LHCN-M2 (cell line): ENCODE data around the gene AFF3. TPM values are rescaled to one million over a fixed set of nuclear protein-coding genes. Genes with fewer than 3 reads are reported as not detected.

Experiments
- DNase-seq: peaks from one replicate; pipeline ENCODE4 v3.0.0-alpha.2; 2012; ENCODE audit warnings: low read depth
- total RNA-seq: library from RNA; depleted of rRNA; stranded (reverse); fragments of >200 nt; gene quantifications from 2 replicates; pipeline ENCODE4 v1.2.3, GENCODE V29; 2014

AFF3 gene
- total RNA-seq, 1 experiment from 2014 or later: under 0.01 TPM

DNA sequence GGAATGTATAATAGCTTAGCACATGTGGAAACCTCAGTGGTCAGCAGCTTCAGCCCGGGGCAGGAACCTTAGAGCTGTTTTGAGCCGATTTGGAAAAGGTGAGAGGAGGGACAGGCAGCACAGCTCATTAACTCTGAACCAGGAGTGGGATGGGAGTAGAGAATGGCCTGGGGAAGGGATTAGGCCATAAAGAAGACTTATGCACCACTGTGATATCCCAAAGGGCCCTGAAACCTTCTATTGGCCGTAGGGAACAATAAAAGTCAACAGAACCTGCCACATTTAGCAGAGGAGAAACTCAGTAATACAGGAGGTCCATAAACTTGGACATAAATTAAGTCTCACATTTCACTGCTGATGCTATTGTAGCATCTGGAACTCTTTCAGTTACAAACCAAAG, 528.4 kb downstream of the AFF3 start:
- DNase-seq: no peak

DNA sequence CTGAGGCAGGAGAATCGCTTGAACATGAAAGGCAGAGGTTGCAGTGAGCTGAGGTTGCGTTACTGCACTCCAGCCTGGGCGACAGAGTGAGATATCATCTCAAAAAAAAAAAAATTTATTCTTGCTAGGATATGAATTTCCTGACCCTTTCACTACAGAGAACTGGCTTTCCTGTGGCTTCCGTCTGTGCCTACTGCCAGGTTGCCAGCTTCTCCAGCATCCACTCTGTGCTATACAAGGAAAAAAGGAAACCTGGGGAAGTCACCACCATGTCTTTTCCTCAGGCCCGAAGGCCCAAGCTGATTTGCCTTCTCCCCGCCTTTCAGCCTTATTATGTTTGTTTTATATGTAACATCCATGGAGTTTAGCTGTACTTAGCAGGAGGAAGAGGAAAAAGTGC, 530.6 kb downstream of the AFF3 start:
- DNase-seq: no peak

DNA sequence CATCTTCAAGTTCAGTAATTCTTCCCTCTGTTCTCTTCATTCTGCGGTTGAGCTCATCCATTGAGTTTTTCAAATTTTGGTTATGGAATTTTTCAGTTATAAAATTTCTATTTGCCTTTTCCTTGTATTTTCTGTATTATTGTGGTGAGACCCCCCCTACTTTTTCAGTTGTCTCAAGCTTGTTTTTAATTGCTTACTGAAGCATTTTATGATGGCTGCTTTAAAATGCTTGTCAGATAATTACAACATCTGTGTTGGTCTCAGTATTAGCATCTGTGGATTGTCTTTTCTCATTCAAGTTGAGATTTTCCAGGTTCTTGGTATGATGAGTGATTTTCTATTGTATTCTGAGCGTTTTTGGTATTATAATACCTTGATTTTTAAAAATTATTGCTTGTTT, 531.4 kb downstream of the AFF3 start:
- DNase-seq: no peak

DNA sequence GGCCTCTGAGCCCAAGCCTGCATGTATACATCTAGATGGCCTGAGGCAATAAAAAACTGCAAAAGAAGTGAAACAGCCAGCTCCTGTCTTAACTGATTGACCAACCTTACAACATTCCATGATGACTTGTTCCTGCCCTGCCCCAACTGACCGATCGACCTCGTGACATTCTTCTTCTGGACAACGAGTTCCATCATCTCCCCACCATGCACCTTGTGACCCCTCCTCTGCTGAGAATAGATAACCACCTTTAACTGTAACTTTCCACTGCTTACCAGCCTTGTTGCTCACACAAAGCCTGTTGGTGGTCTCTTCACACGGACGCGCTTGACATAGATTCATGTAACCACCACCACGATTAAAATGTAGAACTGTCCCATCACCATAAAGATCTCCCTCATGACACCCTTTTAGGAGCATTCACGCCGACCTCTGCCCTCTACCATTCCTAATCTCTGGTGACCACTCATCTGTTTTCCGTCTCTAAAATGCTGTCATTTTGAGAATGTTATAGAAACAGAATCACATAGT, 532.5 kb downstream of the AFF3 start:
- no peak for DNase-seq

DNA sequence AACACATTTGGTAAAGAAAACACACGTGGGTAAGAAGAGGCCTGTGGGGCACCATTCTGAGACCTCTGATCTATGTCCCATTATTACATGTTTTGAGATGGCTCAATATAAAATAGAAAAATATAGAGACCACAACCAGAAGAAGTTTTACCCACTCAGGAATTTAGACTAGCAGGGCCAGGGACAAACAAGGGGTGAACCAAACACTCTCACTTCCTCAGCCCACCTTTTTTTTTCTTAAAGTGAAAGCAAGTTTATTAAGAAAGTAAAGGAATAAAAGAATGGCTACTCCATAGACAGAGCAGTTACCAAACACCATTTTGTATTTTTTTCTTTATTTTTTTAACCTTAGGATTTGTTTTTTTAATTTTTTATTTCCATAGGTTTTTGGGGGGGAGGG, 533.5 kb downstream of the AFF3 start:
- DNase-seq: no peak

DNA sequence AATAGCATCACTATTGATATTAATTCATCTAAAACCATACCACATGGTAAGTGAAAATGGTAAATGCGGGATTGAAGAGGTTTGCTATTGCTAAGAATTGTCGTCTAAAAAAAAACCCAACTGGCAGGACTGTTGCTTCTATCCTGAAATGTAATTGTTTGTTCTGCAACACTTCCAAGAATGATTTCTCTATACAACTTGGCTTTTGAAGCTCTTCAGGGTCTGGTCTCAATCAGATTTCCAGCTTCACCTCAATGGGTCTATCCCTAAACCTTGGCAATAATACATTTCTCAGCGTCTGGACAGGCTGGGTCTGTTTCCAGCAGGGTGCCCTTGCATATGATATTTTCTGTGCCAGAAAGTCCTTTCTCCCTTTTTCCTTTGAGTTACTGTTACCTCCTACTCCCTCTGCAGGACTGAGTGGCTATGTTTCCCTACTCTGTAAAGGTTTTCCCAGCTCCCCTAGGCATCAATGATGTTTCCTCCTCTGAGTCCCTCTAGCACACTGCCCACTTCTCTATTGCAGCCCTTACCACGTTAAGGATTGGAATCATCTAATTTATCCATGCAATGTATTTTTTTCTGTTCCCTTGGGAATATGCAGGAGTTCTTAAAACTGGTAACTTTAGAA, 534.4 kb downstream of the AFF3 start:
- DNase-seq: no peak

DNA sequence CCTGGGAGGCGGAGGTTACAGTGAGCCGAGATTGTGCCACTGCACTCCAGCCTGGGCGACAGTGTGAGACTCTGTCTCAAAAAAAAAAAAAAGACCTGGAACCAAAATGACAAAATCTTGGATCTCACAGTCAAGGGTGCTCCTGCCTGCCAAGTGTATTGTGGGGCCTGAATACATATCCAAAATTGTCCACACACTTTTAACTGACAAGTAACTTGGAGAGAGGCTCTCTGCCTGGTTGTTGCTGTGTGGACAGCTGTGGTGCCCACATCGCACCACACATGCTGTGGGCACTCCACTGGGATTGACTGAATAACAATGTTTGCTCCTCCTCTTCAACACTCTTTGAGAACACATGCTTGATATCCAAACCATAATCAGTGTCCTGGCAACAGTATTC, 534.9 kb downstream of the AFF3 start:
- no peak for DNase-seq

DNA sequence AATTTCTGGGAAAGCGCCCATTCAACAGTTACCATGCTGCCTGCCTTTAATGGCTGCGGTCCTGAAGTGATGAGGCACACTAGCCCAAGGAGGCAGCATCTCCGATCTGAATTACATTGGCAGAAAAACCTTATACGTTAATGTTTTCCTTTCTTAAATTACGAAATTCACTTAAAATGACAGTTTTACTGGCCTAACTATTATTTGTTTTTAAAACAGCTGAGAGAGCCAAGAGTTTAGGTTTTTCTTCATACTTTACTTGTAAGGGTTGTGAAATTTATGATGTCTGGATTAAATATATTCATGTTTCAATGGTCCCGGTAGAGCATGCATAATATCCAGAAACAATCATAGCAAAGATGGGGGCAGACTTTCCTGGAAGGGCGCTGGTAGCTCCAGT, 537.4 kb downstream of the AFF3 start:
- DNase-seq: no peak

DNA sequence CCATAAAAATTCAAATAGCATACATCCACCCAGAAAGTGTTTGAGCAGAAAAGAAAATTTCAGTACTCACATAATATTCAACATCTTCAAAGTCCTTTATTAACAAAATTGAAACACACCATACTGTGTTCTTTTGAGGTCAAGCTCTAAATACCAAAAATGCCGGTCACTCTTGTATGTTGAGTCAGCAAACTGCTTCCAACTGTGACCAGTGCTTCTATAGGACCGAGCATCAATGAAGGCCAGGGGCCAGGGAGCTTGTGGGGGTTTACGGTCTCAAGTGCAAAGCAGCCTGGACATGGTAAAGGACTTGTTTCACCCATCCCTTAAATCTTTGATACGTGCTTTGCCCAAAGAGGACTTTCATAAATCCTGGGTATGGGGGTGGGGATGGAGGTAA, 539.9 kb downstream of the AFF3 start:
- peak; percentile 14 for DNase-seq

DNA sequence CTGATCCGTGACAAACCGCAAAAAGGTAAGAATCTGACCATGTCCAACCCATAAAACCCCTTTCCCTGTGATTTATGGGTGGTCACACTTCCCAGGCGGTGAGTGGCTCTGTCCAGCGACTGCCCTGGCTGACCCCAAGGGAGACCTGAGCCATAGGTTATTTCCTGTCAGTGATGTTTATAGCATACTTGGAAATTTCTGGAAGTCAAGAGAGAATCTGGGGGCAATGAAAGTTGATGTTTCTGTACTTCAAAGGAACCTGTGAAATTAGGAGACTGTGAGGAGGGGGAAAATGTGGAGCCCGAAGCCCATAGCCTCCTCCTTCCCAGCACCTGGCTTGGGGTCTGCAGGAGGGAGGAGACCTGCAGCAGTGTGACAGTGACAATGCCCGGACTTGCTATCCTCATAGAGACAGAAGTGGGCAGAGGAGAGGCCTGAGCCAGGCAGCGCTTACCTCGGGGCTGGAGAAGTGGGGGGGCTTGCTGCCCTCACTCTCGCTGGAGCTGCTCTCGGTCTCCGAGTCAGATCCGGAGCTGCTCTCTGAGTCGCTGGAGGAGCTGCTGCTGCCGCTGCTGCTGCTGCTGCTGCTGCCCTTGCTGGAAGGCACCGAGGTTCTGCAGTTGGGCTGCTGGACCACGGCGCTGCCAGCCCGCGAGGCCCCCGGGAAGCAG, 541.3 kb downstream of the AFF3 start:
- DNase-seq: no peak

DNA sequence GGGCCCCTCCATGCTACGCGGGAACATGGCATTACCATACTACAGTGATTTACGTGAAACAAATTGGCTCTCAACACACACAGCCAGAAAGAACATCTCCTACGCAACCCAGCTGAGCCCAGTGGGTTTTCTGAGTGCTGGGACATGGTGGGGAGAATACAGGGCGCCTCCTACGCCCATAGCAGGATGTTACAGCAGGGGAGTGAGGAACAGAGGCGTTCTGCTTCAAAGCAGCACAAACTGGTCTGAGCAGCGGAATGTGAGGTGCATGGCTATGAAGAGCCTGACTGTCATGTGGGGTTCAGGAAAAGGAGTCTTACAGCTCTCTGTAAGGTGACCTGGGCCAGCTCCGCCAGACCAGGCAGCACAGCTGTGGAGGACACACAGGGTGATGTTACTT, 543.9 kb downstream of the AFF3 start:
- no peak for DNase-seq

DNA sequence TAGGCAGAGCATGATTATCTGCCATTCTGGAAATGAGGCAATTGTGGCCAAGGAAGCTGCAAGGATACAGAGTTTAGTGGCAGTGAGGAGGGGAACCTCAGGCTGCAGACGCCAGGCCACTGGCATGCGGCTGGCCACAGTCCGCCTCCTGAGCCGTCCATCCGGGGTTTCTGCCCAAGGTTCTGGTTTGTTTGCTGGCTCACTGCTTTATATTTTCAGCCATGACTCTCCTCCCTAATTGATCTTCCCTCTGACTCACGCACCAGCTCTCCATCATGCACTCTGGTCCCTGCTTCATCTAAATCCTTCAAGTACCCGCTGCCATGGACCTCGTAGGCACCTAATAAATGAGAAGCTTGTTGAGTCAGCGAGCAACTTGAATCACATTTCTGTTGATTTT, 544.8 kb downstream of the AFF3 start:
- DNase-seq: no peak

DNA sequence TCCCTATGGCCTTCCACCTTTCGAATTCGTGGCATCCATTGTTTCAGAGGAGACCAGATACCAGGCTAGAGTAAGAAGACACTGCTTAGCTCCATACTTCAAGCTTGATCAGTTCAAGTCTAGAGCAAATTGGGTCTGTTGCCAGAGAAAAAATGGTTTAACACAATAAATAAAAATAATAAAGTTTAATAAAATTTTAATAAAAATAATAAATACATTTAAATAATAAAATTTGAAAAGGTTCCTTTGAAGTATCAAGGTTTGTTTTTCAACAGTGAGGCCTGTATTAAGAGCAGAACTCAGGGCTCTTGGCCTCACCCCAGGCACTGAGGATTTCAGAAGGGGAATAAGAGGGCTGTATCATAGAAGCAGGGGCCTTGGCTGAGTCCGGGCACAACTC, 547.0 kb downstream of the AFF3 start:
- no peak for DNase-seq

DNA sequence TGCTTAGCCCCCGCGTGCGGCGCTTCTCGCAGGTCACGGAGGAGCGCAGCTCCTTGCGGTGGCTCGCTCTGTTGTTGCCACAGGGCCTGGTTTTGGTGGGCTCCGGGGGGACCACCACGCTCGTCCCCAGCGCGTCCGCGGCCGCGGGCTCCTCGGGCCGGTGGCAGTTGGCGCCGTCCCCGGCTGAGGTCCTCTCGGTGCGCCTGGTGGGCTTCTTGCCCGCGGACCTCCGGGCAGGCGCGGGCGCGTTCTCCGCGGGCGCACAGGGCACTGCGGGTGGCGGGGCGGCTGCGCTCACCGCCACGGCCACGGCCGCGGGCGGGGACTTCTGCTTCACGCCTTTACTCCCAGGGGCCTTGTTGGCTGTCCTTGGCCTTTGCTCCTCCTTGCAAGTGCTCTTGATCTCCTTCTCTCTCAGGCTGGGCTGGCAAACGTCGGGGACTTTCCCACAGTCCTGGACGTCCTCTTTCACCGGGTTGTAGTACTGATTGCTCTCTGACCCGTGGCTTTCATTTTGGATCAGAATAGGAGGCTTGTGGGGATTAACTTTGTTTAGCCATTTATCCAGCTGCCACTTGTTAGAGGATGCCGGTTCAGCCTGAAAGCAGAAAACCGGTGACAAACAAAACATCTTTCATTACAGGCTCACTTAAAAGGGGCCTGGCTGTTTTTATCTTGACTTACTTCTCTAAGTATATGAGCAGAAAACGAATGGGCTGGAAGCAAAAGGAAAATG, 548.5 kb downstream of the AFF3 start:
- no peak for DNase-seq

DNA sequence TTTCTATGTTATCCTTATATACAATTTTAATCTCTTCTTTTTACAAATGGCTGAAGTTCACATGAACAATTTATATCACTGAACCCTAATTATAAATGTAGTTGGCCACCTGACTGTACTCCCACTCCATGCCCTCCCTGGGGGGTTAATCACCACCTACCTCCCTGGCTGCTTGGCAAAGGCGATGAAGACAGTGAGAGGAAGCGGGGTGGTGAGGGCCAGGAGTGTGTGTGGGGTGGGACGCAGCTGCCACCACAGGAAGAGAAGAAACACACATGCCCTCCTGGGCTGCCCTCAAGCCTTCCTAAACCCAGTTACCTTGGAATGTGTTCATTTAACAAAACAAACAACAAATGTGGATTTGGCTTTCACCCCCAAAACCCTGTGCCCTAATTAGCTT, 565.6 kb downstream of the AFF3 start:
- no peak for DNase-seq

DNA sequence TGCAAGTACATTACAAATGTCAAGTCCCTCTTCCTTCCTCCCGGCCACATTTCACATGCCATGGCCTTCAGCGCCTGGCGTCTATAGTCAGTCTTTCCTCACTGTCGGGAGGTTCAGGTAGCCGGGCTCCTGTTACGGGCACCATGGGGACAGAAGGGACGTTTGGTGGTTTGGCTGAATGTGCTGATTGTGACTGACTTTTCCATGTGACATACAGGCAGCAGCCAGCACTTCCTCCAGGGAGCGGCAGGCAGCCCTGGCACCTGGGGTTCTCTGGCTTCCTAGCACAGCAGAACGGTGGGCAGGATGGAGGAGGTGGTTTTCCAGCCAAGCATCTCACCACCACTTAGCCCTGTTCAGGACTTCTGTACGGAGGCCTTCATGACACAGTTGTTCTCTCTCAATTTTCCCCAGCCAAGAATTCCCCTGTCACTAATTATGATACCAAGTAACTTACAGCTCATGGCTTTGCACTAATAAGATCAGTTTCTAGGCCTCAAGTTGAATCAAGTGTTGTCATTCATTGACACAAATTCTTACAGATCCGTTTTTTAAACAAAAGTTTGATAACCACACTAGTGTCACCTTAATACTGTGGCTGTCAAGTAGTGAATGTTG, 568.6 kb downstream of the AFF3 start:
- DNase-seq: no peak

DNA sequence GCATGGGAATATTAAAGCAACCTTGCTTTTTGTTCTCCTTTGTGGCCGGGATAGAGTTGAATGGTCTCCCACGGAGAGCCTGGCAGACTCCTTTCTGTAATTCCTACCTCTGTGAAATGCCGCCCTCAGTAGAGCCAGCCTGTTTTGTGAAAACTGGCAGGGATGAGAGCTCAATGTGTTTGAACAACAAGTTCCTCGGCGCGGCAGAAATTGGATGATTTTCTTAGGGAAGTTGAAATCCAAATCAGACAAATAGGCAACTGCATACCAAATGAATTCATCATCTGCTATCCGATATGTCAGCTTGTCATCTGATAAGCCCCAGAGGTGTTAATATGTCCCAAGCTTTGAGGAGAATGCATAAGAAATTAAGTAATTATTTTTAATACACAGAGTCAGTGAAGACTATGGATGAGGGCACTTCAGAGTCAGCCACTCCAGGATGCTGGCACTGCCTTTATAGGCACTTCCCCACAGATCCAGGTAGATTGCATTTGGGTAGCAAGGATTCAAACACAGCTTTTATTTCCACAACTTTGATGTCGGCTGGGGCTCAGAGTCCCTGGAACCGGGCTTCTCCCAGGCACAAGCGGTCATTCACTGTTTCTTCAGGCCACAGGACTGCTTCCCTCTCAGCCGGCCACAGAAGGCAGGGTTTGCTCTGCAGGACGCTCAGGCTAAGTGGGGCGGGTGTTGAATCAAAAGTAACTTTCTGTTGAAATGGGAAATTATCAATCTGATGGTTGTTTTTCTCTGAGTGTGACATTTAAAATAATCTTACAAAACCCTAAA, 569.8 kb downstream of the AFF3 start:
- peak; percentile 1 for DNase-seq

DNA sequence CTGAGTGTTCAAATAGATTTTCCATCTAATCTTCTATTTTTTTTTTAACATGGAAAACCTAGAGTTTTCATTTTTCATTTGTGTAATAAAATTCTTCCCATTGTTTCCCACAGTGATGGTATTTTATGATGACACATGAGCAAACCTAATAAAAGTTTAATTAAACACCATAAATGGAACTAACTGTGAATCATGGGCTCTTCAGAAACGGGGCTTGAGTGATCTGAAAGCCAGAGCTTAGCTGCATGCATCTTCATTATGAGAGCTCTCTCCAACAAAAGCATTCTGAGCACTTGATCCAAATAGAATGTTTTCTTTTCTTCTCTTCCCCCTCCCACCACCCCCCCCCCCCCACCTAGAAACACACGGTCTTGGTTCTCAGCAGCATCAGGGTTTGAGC, 570.4 kb downstream of the AFF3 start:
- DNase-seq: no peak

DNA sequence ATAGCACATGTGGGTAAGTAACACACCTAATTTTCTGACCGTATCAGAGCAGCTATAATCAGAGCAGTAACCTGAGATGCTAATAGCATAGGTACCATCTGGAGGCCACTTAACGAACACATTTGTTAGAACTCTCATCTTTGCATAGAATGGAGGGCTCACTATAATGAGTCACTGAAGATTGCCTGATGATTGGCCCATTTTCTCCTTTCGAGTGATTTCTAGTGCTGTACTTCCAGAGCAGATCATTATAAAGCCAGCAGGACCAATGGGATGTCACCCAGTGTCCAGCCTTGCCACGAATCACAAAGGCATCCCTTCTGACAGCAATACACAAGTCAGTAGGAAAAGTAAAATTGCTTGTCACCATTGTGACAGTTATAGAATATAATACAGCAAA, 570.9 kb downstream of the AFF3 start:
- DNase-seq: no peak

DNA sequence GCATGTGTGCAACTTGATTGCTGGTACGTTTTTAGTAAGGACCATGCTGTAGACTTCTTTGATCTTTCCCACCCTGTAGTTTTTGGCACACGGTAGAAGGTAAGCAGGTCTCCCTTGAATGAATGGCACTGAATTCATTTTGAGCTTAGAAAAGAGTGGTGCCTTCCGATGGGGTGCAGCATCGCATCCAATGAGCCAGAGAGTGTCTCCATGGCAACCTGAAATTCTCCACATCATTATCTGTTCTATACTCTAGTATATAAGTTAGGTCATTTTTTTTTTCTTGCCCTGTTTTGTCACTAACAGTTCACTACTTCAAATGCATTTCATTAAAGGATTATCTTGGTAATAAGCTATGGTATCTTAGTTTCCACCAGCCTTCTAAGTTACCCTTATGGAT, 571.4 kb downstream of the AFF3 start:
- DNase-seq: no peak

DNA sequence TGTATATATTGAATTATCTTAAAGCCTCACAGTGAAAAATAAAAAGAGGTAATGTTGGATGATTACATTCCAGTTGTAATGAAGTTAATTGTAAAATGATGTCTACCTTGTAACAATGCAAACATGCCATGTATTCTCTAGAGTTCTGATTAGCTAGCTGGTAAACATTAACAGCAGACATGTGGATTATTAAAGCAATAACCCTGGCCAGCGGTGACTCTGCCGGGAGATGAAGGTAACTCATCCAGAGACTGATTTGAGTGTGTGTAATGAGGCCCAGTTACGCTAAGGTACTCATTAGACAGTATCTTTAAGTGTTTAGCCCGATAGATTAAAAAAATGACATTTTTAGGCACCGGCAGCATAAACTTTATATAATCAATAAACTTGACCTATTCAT, 573.0 kb downstream of the AFF3 start:
- no peak for DNase-seq

DNA sequence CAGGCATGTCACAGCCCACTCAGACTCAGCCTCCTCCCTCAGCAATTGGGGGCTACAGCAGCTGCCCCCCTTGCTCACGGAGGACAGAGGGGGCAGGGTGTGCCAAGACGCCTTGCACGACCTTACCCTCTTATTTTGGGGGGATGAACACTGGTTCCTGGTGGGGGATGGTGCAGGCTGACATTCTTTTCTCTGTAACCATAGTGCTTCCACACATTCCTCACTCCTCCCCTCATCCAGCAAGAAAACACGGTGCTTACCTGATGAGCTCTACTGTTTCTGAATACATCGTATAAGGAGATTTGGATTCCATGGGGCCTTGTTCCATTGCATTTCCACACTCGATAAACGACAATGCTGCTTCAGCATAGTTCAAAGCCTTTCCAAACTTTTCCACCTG, 577.2 kb downstream of the AFF3 start:
- no peak for DNase-seq
